ENCODE data around the gene NBPF4. TPM values are rescaled to one million over a fixed set of nuclear protein-coding genes. Genes with fewer than 3 reads are reported as not detected.

Gene NBPF4
- total RNA-seq, 1 experiment from 2014 or later, result 0.07 TPM

DNA sequence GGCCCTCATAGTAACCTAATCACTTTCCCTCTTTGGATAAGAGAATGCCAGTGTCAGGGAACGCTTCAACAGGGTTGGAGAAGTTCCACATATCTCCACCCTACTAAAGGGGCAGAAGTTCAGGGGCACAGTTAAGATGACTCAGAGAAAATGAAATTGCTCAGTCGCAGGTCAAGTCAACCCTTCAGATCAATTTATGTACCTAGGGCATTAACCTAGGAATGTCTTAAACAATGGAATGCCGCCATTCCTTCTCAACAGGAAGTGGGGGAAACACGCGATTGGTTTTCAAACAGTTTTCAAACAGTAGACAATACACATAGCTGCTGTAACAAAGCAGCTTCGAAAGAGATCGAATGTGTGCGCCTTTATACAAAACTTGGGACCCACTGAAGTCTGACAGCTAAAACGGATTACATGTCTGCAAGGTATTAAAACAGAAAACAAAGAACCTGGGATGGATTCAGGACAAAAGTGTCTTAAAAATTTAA is 44.6 kb downstream of the NBPF4 start:
- intact Hi-C loops (cut with micrococcal nuclease), result loop anchor here (10.0 kb wide), 1 partner anchor 54 kb away; no protein-coding TSS in a partner anchor
- Histone ChIP-seq H3F3A (ENCODE audit: low read length, unreplicated experiment) (no peaks in the 10 kb centered on the region), H3K9me3 (ENCODE audit: low read length) (no peaks in the 10 kb centered on the region), H3K4me3 (ENCODE audit: low read length) (peak overlapping the region; percentile 97), H3K9me2 (replicated peaks; ENCODE audit: low read length) (no peaks in the 10 kb centered on the region), H3K36me3 (ENCODE audit: low read depth, low read length) (peaks cover 31% of the 10 kb centered on the region), H3K4me2 (ENCODE audit: low read length) (peak overlapping the region; percentile 96), H3K27ac (ENCODE audit: low read length) (peak overlapping the region; percentile 55), H3K9ac (ENCODE audit: low read length) (peak overlapping the region; percentile 94), H3K79me2 (ENCODE audit: low read length) (peaks cover 58% of the 10 kb centered on the region), H3K27me3 (ENCODE audit: low read length) (no peaks in the 10 kb centered on the region), H4K20me1 (ENCODE audit: low read length) (peaks cover 4% of the 10 kb centered on the region), H3K4me1 (ENCODE audit: insufficient read depth, low read length) (peaks cover 19% of the 10 kb centered on the region), H2AFZ (ENCODE audit: low read length) (peak overlapping the region; percentile 97)
- TF ChIP-seq EZH2phosphoT487 (IDR thresholded peaks at IDR 0.05; ENCODE audit: borderline replicate concordance, low read length) (no peak), EZH2 (IDR thresholded peaks at IDR 0.05; ENCODE audit: low read length, unreplicated experiment) (no peak), CTCF (conservative IDR thresholded peaks at IDR 0.05; ENCODE audit: low read depth, low read length) (no peak)
- POLR2A ChIA-PET (ENCODE audit: unreplicated experiment), result no interaction called here
- BruUV-seq (replicated peaks), result TSS peak; percentile 34
- DNase-seq (peak; percentile 70), ATAC-seq (peak; percentile 18)
- CTCF ChIA-PET, result no interaction called here

DNA sequence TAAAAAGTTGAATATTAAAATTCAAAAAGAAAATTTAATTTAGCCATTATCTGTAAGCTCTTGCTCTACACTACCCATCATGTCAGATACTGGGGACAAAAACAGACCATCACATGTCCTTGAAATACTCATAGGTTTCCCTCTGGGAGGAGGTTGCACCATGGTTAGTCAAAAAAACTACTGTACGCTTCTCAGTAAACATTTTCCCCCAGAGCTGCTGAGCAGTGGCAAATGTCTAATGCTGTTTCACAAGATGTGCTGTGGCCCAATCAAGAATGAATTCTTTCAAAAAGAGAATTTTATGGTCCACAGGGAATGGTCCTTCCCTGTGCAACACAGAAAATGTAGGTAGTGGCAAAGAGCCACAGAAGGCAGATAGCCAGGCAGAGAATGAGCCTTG is 49.8 kb downstream of the NBPF4 start:
- H3K4me1 ChIP-seq (ENCODE audit: insufficient read depth, low read length), result peaks cover 14% of the 10 kb centered on the region
- no peaks in the 10 kb centered on the region for H3K27me3 ChIP-seq (ENCODE audit: low read length)
- H3K9ac ChIP-seq (ENCODE audit: low read length), result no peak overlapping the region
- peaks cover 45% of the 10 kb centered on the region for H3K36me3 ChIP-seq (ENCODE audit: low read depth, low read length)
- peaks cover 4% of the 10 kb centered on the region for H4K20me1 ChIP-seq (ENCODE audit: low read length)
- no peak for TF ChIP-seq EZH2 (IDR thresholded peaks at IDR 0.05; ENCODE audit: low read length, unreplicated experiment)
- no peak for TF ChIP-seq CTCF (conservative IDR thresholded peaks at IDR 0.05; ENCODE audit: low read depth, low read length)
- TF ChIP-seq EZH2phosphoT487 (IDR thresholded peaks at IDR 0.05; ENCODE audit: borderline replicate concordance, low read length), result no peak
- DNase-seq (no peak), ATAC-seq (no peak)
- H2AFZ ChIP-seq (ENCODE audit: low read length), result no peak overlapping the region
- peaks cover 90% of the 10 kb centered on the region for H3K79me2 ChIP-seq (ENCODE audit: low read length)
- no peaks in the 10 kb centered on the region for H3F3A ChIP-seq (ENCODE audit: low read length, unreplicated experiment)
- H3K9me3 ChIP-seq (ENCODE audit: low read length), result no peaks in the 10 kb centered on the region
- ChIA-PET CTCF (no interaction called here), POLR2A (ENCODE audit: unreplicated experiment) (no interaction called here)
- H3K4me3 ChIP-seq (ENCODE audit: low read length), result no peak overlapping the region
- no peaks in the 10 kb centered on the region for H3K9me2 ChIP-seq (replicated peaks; ENCODE audit: low read length)
- BruUV-seq (replicated peaks), result no TSS peak
- H3K27ac ChIP-seq (ENCODE audit: low read length), result no peak overlapping the region
- no peak overlapping the region for H3K4me2 ChIP-seq (ENCODE audit: low read length)
- intact Hi-C loops (cut with micrococcal nuclease), result loop anchor here (10.0 kb wide), 1 partner anchor 49 kb away; no protein-coding TSS in a partner anchor

- Histone ChIP-seq H3K4me1 (ENCODE audit: insufficient read depth, low read length) (peaks cover 7% of the 10 kb centered on the region; the same call in 1 of the 2 replicates), H3K36me3 (ENCODE audit: low read depth, low read length) (peaks cover 52% of the 10 kb centered on the region), H3K27me3 (ENCODE audit: low read length) (no peaks in the 10 kb centered on the region), H4K20me1 (ENCODE audit: low read length) (no peaks in the 10 kb centered on the region), H3K9me3 (ENCODE audit: low read length) (no peaks in the 10 kb centered on the region), H3F3A (ENCODE audit: low read length, unreplicated experiment) (no peaks in the 10 kb centered on the region), H3K9ac (ENCODE audit: low read length) (no peak overlapping the region), H3K4me3 (ENCODE audit: low read length) (no peak overlapping the region), H3K27ac (ENCODE audit: low read length) (no peak overlapping the region), H3K4me2 (ENCODE audit: low read length) (no peak overlapping the region), H3K9me2 (replicated peaks; ENCODE audit: low read length) (no peaks in the 10 kb centered on the region), H2AFZ (ENCODE audit: low read length) (no peak overlapping the region), H3K79me2 (ENCODE audit: low read length) (peaks cover 90% of the 10 kb centered on the region)
- intact Hi-C loops (cut with micrococcal nuclease), result loop anchor here (10.0 kb wide), 1 partner anchor 49 kb away; no protein-coding TSS in a partner anchor
- CTCF ChIA-PET, result no interaction called here
- POLR2A ChIA-PET (ENCODE audit: unreplicated experiment), result no interaction called here
- DNase-seq (no peak), ATAC-seq (no peak)
- no TSS peak for BruUV-seq (replicated peaks)
- TF ChIP-seq CTCF (conservative IDR thresholded peaks at IDR 0.05; ENCODE audit: low read depth, low read length), result no peak
- no peak for TF ChIP-seq EZH2 (IDR thresholded peaks at IDR 0.05; ENCODE audit: low read length, unreplicated experiment)
- TF ChIP-seq EZH2phosphoT487 (IDR thresholded peaks at IDR 0.05; ENCODE audit: borderline replicate concordance, low read length), result no peak
Observed at GRCh38 chr1:108193333-108193732, 50.5 kb downstream of the NBPF4 start.
